ENCODE measurements around the gene LRG1.

The LRG1 gene

GRCh38 chr19:4496304-4496703, 43.5 kb downstream of the LRG1 start:
- no peak for DNase-seq (ENCODE audit: low read depth in 2 of 2, low spot score in 1 of 2)

- DNase-seq (ENCODE audit: low read depth in 2 of 2, low spot score in 1 of 2): no peak
These were observed 44.4 kb downstream of the LRG1 start for GRCh38 chr19:4495471-4495870.

GRCh38 chr19:4494691-4495064, 45.2 kb downstream of the LRG1 start:
- DNase-seq (ENCODE audit: low read depth in 2 of 2, low spot score in 1 of 2): no peak

- no peak for DNase-seq (ENCODE audit: low read depth in 2 of 2, low spot score in 1 of 2)
These were observed 45.7 kb downstream of the LRG1 start for GRCh38 chr19:4493929-4494690.

GRCh38 chr19:4493104-4493928, 46.5 kb downstream of the LRG1 start:
- no peak for DNase-seq (ENCODE audit: low read depth in 2 of 2, low spot score in 1 of 2)

GRCh38 chr19:4492337-4493103, 47.3 kb downstream of the LRG1 start:
- no peak for DNase-seq (ENCODE audit: low read depth in 2 of 2, low spot score in 1 of 2)

GRCh38 chr19:4491446-4491845, 48.4 kb downstream of the LRG1 start:
- DNase-seq (ENCODE audit: low read depth in 2 of 2, low spot score in 1 of 2): no peak

- no peak for DNase-seq (ENCODE audit: low read depth in 2 of 2, low spot score in 1 of 2)
These were observed 51.3 kb downstream of the LRG1 start for GRCh38 chr19:4488496-4488895.

- no peak for DNase-seq (ENCODE audit: low read depth in 2 of 2, low spot score in 1 of 2)
These were observed 52.3 kb downstream of the LRG1 start for GRCh38 chr19:4487572-4487971.

Measured in stimulated activated CD8-positive, alpha-beta memory T cell treated with anti-CD3 and anti-CD28 coated beads, Interleukin-4, amount 100 ng/mL, for 4 hours (primary cell).